H9 (cell line): Measurements from ENCODE around the gene TRAFD1. TPM values are rescaled to one million over a fixed set of nuclear protein-coding genes. Genes with fewer than 3 reads are reported as not detected.

Experiments used
- DNase-seq: peaks from one replicate; pipeline ENCODE4 v3.0.0-alpha.2; 2017
- H2AFZ ChIP-seq: one replicate; pipeline ENCODE4 v1.6.1; 2013; ENCODE audit warnings: mild to moderate bottlenecking, low read length, control low read depth, moderate library complexity
- H2AK5ac ChIP-seq: 2 replicates; pipeline ENCODE4 v1.6.1; 2013; ENCODE audit warnings: low read length, control low read depth, mixed read lengths; ENCODE audit not compliant: insufficient read length
- H2BK120ac ChIP-seq: one replicate; pipeline ENCODE4 v1.6.1; 2013; ENCODE audit warnings: low read depth, mild to moderate bottlenecking, low read length, control low read depth, inconsistent platforms; ENCODE audit not compliant: poor library complexity, severe bottlenecking
- H2BK12ac ChIP-seq: 2 replicates; pipeline ENCODE4 v1.6.1; 2013; ENCODE audit warnings: low read length, control low read depth, mixed read lengths, low read depth; ENCODE audit not compliant: insufficient read length
- H2BK15ac ChIP-seq: 2 replicates; pipeline ENCODE4 v1.6.1; 2013; ENCODE audit warnings: low read depth, low read length, control low read depth
- H2BK20ac ChIP-seq: one replicate; pipeline ENCODE4 v1.6.1; 2013; ENCODE audit warnings: low read depth, mild to moderate bottlenecking, low read length, control low read depth, inconsistent platforms; ENCODE audit not compliant: poor library complexity, severe bottlenecking
- H2BK5ac ChIP-seq: 2 replicates; pipeline ENCODE4 v1.6.1; 2013; ENCODE audit warnings: low read length, control low read depth, mixed read lengths; ENCODE audit not compliant: insufficient read length
- H3K14ac ChIP-seq: 2 replicates; pipeline ENCODE4 v1.6.1; 2013; ENCODE audit warnings: low read length, control low read depth; ENCODE audit not compliant: insufficient read depth
- H3K18ac ChIP-seq: 2 replicates; pipeline ENCODE4 v1.6.1; 2013; ENCODE audit warnings: low read depth, mild to moderate bottlenecking, mixed read lengths, low read length, control low read depth; ENCODE audit not compliant: insufficient read length
- H3K23ac ChIP-seq: 2 replicates; pipeline ENCODE4 v1.6.1; 2013; ENCODE audit warnings: low read length, control low read depth, mixed read lengths, low read depth; ENCODE audit not compliant: insufficient read length
- H3K23me2 ChIP-seq: 2 replicates; pipeline ENCODE4 v1.6.1; 2013; ENCODE audit warnings: low read depth, mild to moderate bottlenecking, mixed read lengths, low read length, control low read depth; ENCODE audit not compliant: insufficient read length, poor library complexity, severe bottlenecking
- H3K27ac ChIP-seq: 2 replicates; pipeline ENCODE4 v1.5.1; 2013; ENCODE audit warnings: low read length, control low read depth, mixed read lengths, low read depth; ENCODE audit not compliant: insufficient read length
- H3K27me3 ChIP-seq: 2 replicates; pipeline ENCODE4 v1.6.1; 2013; ENCODE audit warnings: low read length, control low read depth, inconsistent platforms; ENCODE audit not compliant: insufficient read depth
- H3K4ac ChIP-seq: 2 replicates; pipeline ENCODE4 v1.6.1; 2013; ENCODE audit warnings: low read depth, mild to moderate bottlenecking, control low read depth, inconsistent platforms, low read length, moderate library complexity
- H3K4me1 ChIP-seq: 2 replicates; pipeline ENCODE4 v1.6.1; 2013; ENCODE audit warnings: low read length, control low read depth, inconsistent platforms; ENCODE audit not compliant: insufficient read depth
- H3K4me2 ChIP-seq: 2 replicates; pipeline ENCODE4 v1.6.1; 2013; ENCODE audit warnings: low read length, control low read depth, mixed read lengths; ENCODE audit not compliant: insufficient read length, insufficient read depth
- H3K56ac ChIP-seq: 2 replicates; pipeline ENCODE4 v1.6.1; 2013; ENCODE audit warnings: low read depth, mild to moderate bottlenecking, mixed read lengths, low read length, control low read depth; ENCODE audit not compliant: insufficient read length
- H3K79me1 ChIP-seq: 2 replicates; pipeline ENCODE4 v1.6.1; 2013; ENCODE audit warnings: low read depth, mild to moderate bottlenecking, moderate library complexity, low read length, control low read depth, inconsistent platforms; ENCODE audit not compliant: insufficient read depth, poor library complexity, severe bottlenecking
- H3K79me2 ChIP-seq: 2 replicates; pipeline ENCODE4 v1.6.1; 2013; ENCODE audit warnings: low read length, control low read depth, inconsistent platforms; ENCODE audit not compliant: insufficient read depth
- H3K9ac ChIP-seq: 2 replicates; pipeline ENCODE4 v1.6.1; 2013; ENCODE audit warnings: low read length, control low read depth, mixed read lengths; ENCODE audit not compliant: insufficient read length; ENCODE audit errors: extremely low read depth
- H3K9me3 ChIP-seq: one replicate; pipeline ENCODE4 v1.6.1; 2013; ENCODE audit warnings: low read depth, low read length, inconsistent platforms; ENCODE audit not compliant: control insufficient read depth
- H3T11ph ChIP-seq: one replicate; pipeline ENCODE4 v1.6.1; 2013; ENCODE audit warnings: mild to moderate bottlenecking, low read length, control low read depth, inconsistent platforms
- H4K20me1 ChIP-seq: one replicate; pipeline ENCODE4 v1.6.1; 2013; ENCODE audit not compliant: control insufficient read depth, insufficient read length, insufficient read depth
- H4K5ac ChIP-seq: 2 replicates; pipeline ENCODE4 v1.6.1; 2013; ENCODE audit warnings: low read depth, mild to moderate bottlenecking, mixed read lengths, low read length, control low read depth; ENCODE audit not compliant: insufficient read length
- H4K8ac ChIP-seq: replicated peaks from 2 replicates; pipeline ENCODE4 v1.6.1; 2013; ENCODE audit warnings: low read length, control low read depth, mixed read lengths, low read depth; ENCODE audit not compliant: insufficient read length
- H4K91ac ChIP-seq: 2 replicates; pipeline ENCODE4 v1.6.1; 2013; ENCODE audit warnings: low read depth, mild to moderate bottlenecking, moderate library complexity, mixed read lengths, low read length, control low read depth; ENCODE audit not compliant: insufficient read length
- H3K27ac Mint-ChIP-seq, 3 experiments: 2 replicates in 2 of 3; 3 replicates in 1 of 3; pipeline ENCODE4 v1.8.0; 2020 to 2021; ENCODE audit warnings: mixed read lengths in 3 of 3, mild to moderate bottlenecking in 1 of 3, moderate library complexity in 1 of 3
- H3K27me3 Mint-ChIP-seq: 2 replicates; pipeline ENCODE4 v1.8.0; 2021; ENCODE audit warnings: low read depth, mild to moderate bottlenecking, moderate library complexity, mixed read lengths
- H3K36me3 Mint-ChIP-seq, 3 experiments: 2 replicates in 2 of 3; 3 replicates in 1 of 3; pipeline ENCODE4 v1.8.0; 2020 to 2021; ENCODE audit warnings: low read depth in 3 of 3, mixed read lengths in 3 of 3; ENCODE audit not compliant: insufficient read depth in 1 of 3
- H3K4me1 Mint-ChIP-seq, 2 experiments: 2 replicates each; pipeline ENCODE4 v1.8.0; 2020; ENCODE audit warnings: mixed read lengths in 2 of 2
- H3K4me3 Mint-ChIP-seq, 2 experiments: 2 replicates in 1 of 2; 3 replicates in 1 of 2; pipeline ENCODE4 v1.8.0; 2020 to 2021; ENCODE audit warnings: mild to moderate bottlenecking in 2 of 2, mixed read lengths in 2 of 2, moderate library complexity in 1 of 2
- H3K9me3 Mint-ChIP-seq, 2 experiments: 2 replicates in 1 of 2; 3 replicates in 1 of 2; pipeline ENCODE4 v1.8.0; 2020; ENCODE audit warnings: mild to moderate bottlenecking in 2 of 2, mixed read lengths in 2 of 2, moderate library complexity in 1 of 2
- total RNA-seq: library from RNA; stranded (reverse); gene quantifications from 2 replicates; pipeline ENCODE4 v1.2.1, GENCODE V29; 2021
- TF ChIP-seq, protein P1 (sequence below): fragments of 200-600 bp; sonication (generic); conservative IDR thresholded peaks from 3 replicates; pipeline ENCODE4 v1.8.0; 2021; ENCODE audit warnings: antibody characterized with exemption, mild to moderate bottlenecking

The TRAFD1 gene
- total RNA-seq, 1 experiment from 2014 or later: 32.0 TPM

DNA sequence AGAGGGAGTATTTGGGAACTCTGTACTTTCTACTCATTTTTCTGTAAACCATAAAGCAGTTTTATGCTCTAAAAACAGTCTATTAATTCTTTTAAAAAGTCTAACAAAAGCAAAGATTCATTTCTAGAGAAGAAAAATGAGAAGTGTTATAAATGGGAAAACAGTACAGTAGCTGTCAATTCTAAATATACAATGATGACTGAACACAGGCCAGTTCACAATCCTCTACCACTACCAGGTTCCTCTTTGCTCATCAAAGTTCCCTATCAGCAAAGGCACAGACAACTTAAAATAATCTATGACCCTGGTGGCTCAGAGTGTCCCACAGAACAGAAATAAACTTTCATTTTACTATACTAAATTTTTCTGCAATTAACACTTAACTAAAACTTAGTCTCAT lies 29.3 kb upstream of the TRAFD1 start:
- H3K27me3 ChIP-seq: no peaks in the 10 kb centered on the region
- H3K27ac Mint-ChIP-seq: no peak overlapping the region
- TF ChIP-seq, protein P1, sequence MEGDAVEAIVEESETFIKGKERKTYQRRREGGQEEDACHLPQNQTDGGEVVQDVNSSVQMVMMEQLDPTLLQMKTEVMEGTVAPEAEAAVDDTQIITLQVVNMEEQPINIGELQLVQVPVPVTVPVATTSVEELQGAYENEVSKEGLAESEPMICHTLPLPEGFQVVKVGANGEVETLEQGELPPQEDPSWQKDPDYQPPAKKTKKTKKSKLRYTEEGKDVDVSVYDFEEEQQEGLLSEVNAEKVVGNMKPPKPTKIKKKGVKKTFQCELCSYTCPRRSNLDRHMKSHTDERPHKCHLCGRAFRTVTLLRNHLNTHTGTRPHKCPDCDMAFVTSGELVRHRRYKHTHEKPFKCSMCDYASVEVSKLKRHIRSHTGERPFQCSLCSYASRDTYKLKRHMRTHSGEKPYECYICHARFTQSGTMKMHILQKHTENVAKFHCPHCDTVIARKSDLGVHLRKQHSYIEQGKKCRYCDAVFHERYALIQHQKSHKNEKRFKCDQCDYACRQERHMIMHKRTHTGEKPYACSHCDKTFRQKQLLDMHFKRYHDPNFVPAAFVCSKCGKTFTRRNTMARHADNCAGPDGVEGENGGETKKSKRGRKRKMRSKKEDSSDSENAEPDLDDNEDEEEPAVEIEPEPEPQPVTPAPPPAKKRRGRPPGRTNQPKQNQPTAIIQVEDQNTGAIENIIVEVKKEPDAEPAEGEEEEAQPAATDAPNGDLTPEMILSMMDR: no peak
- no peak overlapping the region for H2BK20ac ChIP-seq
- H3K9me3 ChIP-seq: no peaks in the 10 kb centered on the region
- H3K79me2 ChIP-seq: peaks cover 25% of the 10 kb centered on the region; the same call in 1 of the 2 replicates
- no peak overlapping the region for H4K91ac ChIP-seq
- no peak overlapping the region for H3K56ac ChIP-seq
- H4K20me1 ChIP-seq: no peaks in the 10 kb centered on the region
- H3K23ac ChIP-seq: no peak overlapping the region
- H3K4me2 ChIP-seq: no peak overlapping the region
- no peak overlapping the region for H2BK120ac ChIP-seq
- no peak overlapping the region for H3K27ac ChIP-seq
- H3K79me1 ChIP-seq: peaks cover 12% of the 10 kb centered on the region
- DNase-seq: no peak
- H4K5ac ChIP-seq: no peak overlapping the region
- H2BK12ac ChIP-seq: no peak overlapping the region
- H2BK15ac ChIP-seq: no peak overlapping the region
- H3K4me1 ChIP-seq: no peaks in the 10 kb centered on the region
- H3K4ac ChIP-seq: no peak overlapping the region
- no peak overlapping the region for H2AK5ac ChIP-seq
- H3K36me3 Mint-ChIP-seq: peaks cover 32 to 72% (median 60%) of the 10 kb centered on the region in 3 experiments
- no peaks in the 10 kb centered on the region for H3K4me1 Mint-ChIP-seq
- no peak overlapping the region for H3K9ac ChIP-seq
- H3T11ph ChIP-seq: no peak overlapping the region
- no peak overlapping the region for H4K8ac ChIP-seq
- no peak overlapping the region for H3K18ac ChIP-seq
- no peak overlapping the region for H3K14ac ChIP-seq
- no peaks in the 10 kb centered on the region for H3K23me2 ChIP-seq
- no peak overlapping the region for H2BK5ac ChIP-seq
- H2AFZ ChIP-seq: no peak overlapping the region
- H3K4me3 Mint-ChIP-seq: no peak overlapping the region
- H3K27me3 Mint-ChIP-seq: no peaks in the 10 kb centered on the region
- no peaks in the 10 kb centered on the region for H3K9me3 Mint-ChIP-seq
